Smooth muscle cell (in vitro differentiated cells): ENCODE data around the gene ELF4. TPM values are rescaled to one million over a fixed set of nuclear protein-coding genes. Genes with fewer than 3 reads are reported as not detected.
A peak's percentile ranks its signal among the peaks of the same experiment; 100 is the strongest.

Source experiments
- DNase-seq: peaks from one replicate; lab custom pipeline; 2025; ENCODE audit not compliant: unreplicated experiment; lab: John Stamatoyannopoulos, UW
- H2AFZ ChIP-seq: fragments of 200-600 bp; sonication (generic); 2 replicates; pipeline ENCODE4 v1.6.0; 2016; ENCODE audit warnings: antibody characterized with exemption, low read depth, mild to moderate bottlenecking
- H3F3A ChIP-seq: fragments of 200-600 bp; sonication (generic); 2 replicates; pipeline ENCODE4 v1.6.0; 2017; ENCODE audit warnings: antibody characterized with exemption, low read depth
- H3K27ac ChIP-seq: fragments of 200-600 bp; sonication (generic); 2 replicates; pipeline ENCODE4 v1.5.1; 2016; ENCODE audit warnings: low read depth, mild to moderate bottlenecking
- H3K27me3 ChIP-seq: fragments of 200-600 bp; sonication (generic); 2 replicates; pipeline ENCODE4 v1.6.1; 2016; ENCODE audit warnings: low read depth, mild to moderate bottlenecking
- H3K36me3 ChIP-seq: fragments of 200-600 bp; sonication (generic); 2 replicates; pipeline ENCODE4 v1.5.1; 2016; ENCODE audit warnings: low read depth
- H3K4me1 ChIP-seq: fragments of 200-600 bp; sonication (generic); 2 replicates; pipeline ENCODE4 v1.5.1; 2016; ENCODE audit warnings: low read depth
- H3K4me2 ChIP-seq: fragments of 200-600 bp; sonication (generic); 2 replicates; pipeline ENCODE4 v1.6.0; 2016; ENCODE audit warnings: mild to moderate bottlenecking
- H3K4me3 ChIP-seq: fragments of 200-600 bp; sonication (generic); 2 replicates; pipeline ENCODE4 v1.5.1; 2016; ENCODE audit warnings: mild to moderate bottlenecking
- H3K79me2 ChIP-seq: fragments of 200-600 bp; sonication (generic); 2 replicates; pipeline ENCODE4 v1.6.0; 2016; ENCODE audit warnings: low read depth, mild to moderate bottlenecking
- H3K9ac ChIP-seq: fragments of 200-600 bp; sonication (generic); 2 replicates; pipeline ENCODE4 v1.6.0; 2016; ENCODE audit warnings: low read depth
- H3K9me3 ChIP-seq: fragments of 200-600 bp; sonication (generic); replicated peaks from 2 replicates; pipeline ENCODE4 v1.5.1; 2016; ENCODE audit warnings: low read depth
- H4K20me1 ChIP-seq: fragments of 200-600 bp; sonication (generic); 2 replicates; pipeline ENCODE4 v1.6.0; 2016; ENCODE audit warnings: low read depth
- CTCF ChIP-seq: fragments of 200-600 bp; sonication (generic); IDR thresholded peaks from 2 replicates; pipeline ENCODE4 v1.5.1; 2017; ENCODE audit warnings: borderline replicate concordance, mild to moderate bottlenecking, antibody characterized with exemption; ENCODE audit not compliant: insufficient read depth, poor library complexity, severe bottlenecking
- WGBS: methylation state at CpG from one replicate; pipeline ENCODE4 v1.1.7; 2016; ENCODE audit warnings: low lambda C conversion rate; 5-methylcytosine and 5-hydroxymethylcytosine counted together
- polyA plus RNA-seq: library from polyadenylated mRNA; unstranded; fragments of >200 nt; fragmentation: Nextera tagmentation; extraction: Ambion mirVana; gene quantifications from 2 replicates; pipeline ENCODE4 v1.2.1, GENCODE V29; 2016
- total RNA-seq: library from RNA; depleted of rRNA; stranded (reverse); fragments of >200 nt; gene quantifications from 2 replicates; pipeline ENCODE4 v1.2.3, GENCODE V29; 2014

The ELF4 gene
- total and polyA plus RNA-seq, 2 experiments from 2014 or later, result 12.0 to 12.6 TPM

- Histone ChIP-seq H2AFZ (no peak overlapping the region), H3K9ac (no peak overlapping the region), H3K79me2 (no peaks in the 10 kb centered on the region), H3K4me3 (no peak overlapping the region), H3K4me2 (no peak overlapping the region), H3K9me3 (no peaks in the 10 kb centered on the region), H3F3A (no peaks in the 10 kb centered on the region), H3K27ac (no peak overlapping the region), H4K20me1 (peaks cover 35% of the 10 kb centered on the region), H3K4me1 (no peaks in the 10 kb centered on the region), H3K36me3 (no peaks in the 10 kb centered on the region), H3K27me3 (no peaks in the 10 kb centered on the region)
- no peak for DNase-seq
- no peak for TF ChIP-seq CTCF
- WGBS, result 71% methylated on average over 12 of the region's 12 CpGs
Observed at GRCh38 chrX:130081421-130082045, 28.8 kb downstream of the ELF4 start.

- H3F3A ChIP-seq, result no peaks in the 10 kb centered on the region
- no peaks in the 10 kb centered on the region for H3K4me1 ChIP-seq
- no peaks in the 10 kb centered on the region for H3K9me3 ChIP-seq
- H3K27ac ChIP-seq, result no peak overlapping the region
- no peak for DNase-seq
- peaks cover 30% of the 10 kb centered on the region for H4K20me1 ChIP-seq
- H3K27me3 ChIP-seq, result no peaks in the 10 kb centered on the region
- no peak overlapping the region for H2AFZ ChIP-seq
- H3K4me2 ChIP-seq, result no peak overlapping the region
- H3K79me2 ChIP-seq, result no peaks in the 10 kb centered on the region
- 79% methylated on average over 7 of the region's 7 CpGs for WGBS
- no peak overlapping the region for H3K4me3 ChIP-seq
- H3K36me3 ChIP-seq, result no peaks in the 10 kb centered on the region
- TF ChIP-seq CTCF, result no peak
- no peak overlapping the region for H3K9ac ChIP-seq
Observed at GRCh38 chrX:130080791-130081367, 29.4 kb downstream of the ELF4 start.

- H3K4me3 ChIP-seq, result no peak overlapping the region
- WGBS, result 63% methylated on average over 9 of the region's 9 CpGs
- no peak overlapping the region for H3K27ac ChIP-seq
- H3F3A ChIP-seq, result no peaks in the 10 kb centered on the region
- TF ChIP-seq CTCF, result peak; percentile 59
- peaks cover 25% of the 10 kb centered on the region for H4K20me1 ChIP-seq
- H3K9me3 ChIP-seq, result no peaks in the 10 kb centered on the region
- H3K4me1 ChIP-seq, result no peaks in the 10 kb centered on the region
- no peak overlapping the region for H3K9ac ChIP-seq
- DNase-seq, result no peak
- no peaks in the 10 kb centered on the region for H3K79me2 ChIP-seq
- no peaks in the 10 kb centered on the region for H3K27me3 ChIP-seq
- no peak overlapping the region for H3K4me2 ChIP-seq
- no peaks in the 10 kb centered on the region for H3K36me3 ChIP-seq
- no peak overlapping the region for H2AFZ ChIP-seq
Observed at GRCh38 chrX:130079824-130080406, 30.4 kb downstream of the ELF4 start.
